LoVo (cell line): ENCODE results near the gene MYBPH.

Experiments
- DNase-seq: peaks from one replicate; pipeline ENCODE4 v3.0.0-alpha.2; 2016; ENCODE audit warnings: low spot score

Gene MYBPH

GRCh38 chr1:203199816-203200571 is 24.4 kb upstream of the MYBPH start:
- DNase-seq, result no peak

DNA sequence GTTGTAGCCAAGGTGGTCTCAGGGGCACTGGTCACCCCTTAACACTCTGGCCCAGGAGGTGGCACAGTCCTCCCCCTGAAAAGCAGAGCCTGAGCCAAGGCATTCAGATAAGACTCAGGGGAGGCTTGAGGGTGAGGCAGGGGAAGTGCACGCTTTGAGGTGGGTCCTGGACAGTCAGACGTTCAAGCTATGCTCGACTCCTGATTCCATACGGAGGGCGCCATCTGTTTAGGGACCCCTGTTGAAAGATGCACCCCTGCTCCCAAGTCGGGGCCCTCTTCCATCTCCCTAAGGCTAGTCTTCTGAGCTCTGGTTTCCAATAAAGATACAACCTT is 23.8 kb upstream of the MYBPH start:
- no peak for DNase-seq

DNA sequence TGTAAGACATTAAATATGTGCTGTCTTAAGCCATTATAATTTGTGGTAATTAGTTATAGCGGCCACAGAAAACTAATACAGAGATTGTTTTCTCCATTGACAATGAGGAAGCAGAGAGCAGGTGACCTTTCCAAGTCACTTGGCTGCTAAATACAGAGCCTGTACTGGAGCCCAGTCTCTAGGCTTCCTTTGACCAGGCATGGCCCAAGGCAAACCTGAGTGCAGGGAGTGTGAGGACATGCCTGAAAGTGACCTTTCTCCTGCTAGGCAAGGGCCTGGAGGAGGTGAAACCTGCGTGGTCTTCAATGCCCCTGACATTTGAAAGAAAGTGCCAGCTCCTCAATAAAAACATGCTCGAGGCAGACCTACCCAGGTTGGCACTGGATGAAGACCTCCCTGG is 23.4 kb upstream of the MYBPH start:
- DNase-seq, result no peak

DNA sequence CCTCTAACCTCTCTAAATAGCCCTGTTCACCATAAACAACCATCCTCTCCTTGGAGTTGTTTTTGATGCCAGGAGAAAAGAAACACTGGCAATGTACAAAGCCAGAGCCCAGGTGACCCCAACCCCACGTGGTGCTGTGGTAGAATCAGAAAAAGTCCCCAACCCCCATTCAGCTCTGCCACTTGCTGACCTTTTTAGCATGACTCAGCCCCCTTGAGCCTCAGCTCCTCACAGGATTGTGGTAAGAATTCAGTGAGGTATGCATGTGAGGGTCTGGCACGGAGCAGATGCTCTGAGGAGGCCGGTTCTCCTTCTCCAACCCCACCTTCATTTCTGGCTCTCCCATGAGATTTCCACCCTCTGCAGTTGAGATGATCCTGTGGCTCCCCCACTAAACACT is 22.0 kb upstream of the MYBPH start:
- DNase-seq, result no peak

GRCh38 chr1:203196371-203196770 is 20.7 kb upstream of the MYBPH start:
- no peak for DNase-seq

DNA sequence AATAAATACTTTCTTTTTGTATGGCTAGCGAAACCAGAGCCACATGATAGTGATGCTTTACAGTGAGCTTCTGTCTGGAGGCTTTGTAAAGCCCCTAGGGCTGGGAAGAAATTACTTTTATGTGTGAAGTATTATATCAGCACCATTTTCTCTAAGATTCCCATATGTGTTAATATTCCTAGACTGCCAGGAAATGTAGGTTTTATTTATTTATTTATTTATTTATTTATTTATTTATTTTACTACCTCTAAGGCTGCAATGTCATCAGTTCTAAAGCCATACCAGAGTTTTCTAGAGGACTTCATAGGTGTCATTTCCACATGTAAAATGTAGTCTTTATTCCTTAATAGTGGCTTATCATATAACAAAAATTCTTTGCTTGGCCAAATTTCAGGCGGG is 15.3 kb upstream of the MYBPH start:
- no peak for DNase-seq

- no peak for DNase-seq
These were observed 14.3 kb upstream of the MYBPH start for GRCh38 chr1:203189951-203190352.

DNA sequence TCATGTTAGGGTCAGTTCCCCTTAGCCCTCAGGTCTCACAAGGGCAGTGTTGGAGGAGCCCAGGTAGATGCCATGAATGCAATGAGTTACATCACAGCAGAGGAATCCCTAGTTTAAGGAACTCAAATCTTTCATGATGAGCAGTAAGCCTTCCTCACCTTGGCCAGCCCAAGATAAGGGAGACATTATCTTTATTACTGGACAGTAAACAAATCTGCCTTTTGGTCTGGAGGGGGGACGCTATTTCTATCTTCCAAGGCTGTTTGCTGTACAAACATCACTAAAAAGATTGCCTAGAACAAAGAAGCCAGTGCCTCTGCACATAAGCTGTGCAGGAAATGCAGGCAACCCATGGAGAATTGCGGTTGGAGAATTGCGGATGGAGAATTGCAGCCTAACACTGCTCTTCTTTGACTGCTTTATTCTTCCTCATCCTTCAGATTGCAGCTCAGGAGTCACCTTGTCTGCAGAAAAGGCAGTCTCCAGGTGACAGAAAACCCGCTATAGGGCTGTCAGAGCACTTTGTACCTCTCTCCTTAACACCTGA is 13.1 kb upstream of the MYBPH start:
- DNase-seq, result no peak

GRCh38 chr1:203187689-203188264 is 12.2 kb upstream of the MYBPH start:
- no peak for DNase-seq

DNA sequence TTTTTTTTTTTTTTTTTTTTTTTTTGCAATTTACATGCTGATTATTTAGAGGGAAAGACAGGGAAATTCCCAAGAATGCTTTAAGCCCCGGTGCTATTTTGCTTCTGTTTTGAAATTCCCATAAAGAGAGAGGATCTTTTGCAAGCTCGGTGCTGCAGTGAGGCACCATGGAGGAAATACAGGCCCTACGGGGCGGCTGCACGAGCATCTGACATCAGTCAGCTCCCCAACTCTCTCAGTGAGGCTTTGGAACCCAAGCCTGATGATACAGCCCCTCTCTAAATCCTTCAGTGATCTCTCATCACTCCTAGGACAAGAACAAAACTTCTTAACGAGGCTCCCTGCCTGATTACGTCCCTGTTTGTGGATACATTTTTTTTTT is 11.7 kb upstream of the MYBPH start:
- DNase-seq, result no peak

DNA sequence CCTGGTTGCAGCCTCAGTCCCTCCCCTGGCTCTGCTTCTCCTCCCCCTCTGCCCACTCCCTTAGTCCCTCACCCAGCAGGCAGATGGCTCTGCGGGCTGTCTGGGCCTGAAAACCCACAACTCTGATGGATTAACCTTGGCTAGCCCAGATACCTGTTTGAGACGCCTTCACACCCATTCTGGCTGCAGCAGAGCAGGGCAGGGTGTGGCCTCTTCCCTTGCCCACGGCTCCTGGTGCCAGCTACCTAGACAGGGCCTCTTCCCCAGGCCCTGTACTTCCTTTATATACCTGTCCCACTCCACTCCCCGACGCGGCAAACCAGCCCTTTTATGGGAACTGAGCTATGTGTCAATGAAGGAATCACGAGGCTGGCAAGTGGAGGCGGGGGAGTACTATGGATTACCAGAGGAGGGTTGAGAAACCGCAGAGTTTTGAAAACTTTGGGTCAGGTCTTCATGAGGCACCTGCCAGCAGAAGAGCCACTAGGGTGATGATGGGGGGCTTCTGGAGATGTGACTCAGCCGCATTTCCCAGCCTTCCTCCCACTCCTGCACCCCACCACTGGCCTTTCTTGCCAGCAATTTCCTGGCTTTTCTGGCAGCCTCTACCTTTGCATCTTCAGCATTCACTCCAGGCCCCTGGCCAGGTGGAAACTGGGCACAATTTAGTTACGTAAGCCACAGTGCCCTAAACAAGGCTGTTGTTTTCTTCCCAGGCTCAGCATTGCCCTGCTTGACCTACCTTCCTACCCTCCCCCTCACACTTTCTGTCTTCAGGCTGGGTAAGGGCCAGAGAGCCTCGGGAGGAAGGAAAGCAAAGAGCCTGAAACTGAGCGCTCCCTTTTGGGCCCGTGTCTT is 11.0 kb upstream of the MYBPH start, which contains the start of gene CHI3L1:
Gene CHI3L1, minus strand, starts transcription at position 259 of the 858 bp plus-strand sequence. Its CDS starts 81 bp downstream, at position 178.
- DNase-seq, result no peak

DNA sequence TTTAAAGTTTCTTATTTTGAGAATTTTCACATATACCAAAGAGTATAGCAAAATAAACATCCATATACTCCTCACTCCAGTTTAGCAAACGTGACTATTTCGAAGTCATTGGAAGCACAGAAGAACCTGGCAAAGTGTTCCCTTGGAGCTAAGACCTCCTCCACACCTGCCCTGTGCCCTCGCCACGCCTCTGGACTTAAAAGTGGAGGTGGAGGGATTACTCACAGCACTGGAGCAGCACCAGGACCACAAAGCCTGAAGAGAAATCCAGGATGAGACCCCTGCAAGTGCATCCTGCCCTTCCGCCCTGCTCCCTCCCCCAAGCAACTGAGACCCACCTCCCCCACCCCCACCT is 10.4 kb upstream of the MYBPH start:
- DNase-seq, result no peak

DNA sequence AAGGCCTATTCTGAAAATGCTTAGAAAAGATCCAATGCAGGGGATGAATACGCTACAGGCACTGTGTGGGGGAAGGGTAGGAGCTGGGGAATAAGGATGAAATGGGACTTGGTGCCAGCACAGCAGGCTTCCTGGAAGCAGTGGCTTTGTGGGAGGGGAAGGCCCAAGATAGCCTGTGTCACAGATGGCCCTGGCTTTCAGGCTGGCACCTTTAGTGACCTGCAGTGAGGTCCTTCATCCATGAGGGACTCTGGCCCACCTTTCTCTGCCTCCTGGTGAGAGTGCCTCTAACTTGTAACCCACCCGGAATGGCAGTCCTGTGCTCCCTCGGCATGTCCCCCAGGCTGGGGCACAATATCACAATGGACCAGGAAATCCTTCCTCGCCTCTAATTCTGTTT is 10.0 kb upstream of the MYBPH start:
- no peak for DNase-seq

GRCh38 chr1:203185061-203185461 is 9.4 kb upstream of the MYBPH start:
- DNase-seq, result no peak

GRCh38 chr1:203184467-203184866 is 8.8 kb upstream of the MYBPH start:
- no peak for DNase-seq

DNA sequence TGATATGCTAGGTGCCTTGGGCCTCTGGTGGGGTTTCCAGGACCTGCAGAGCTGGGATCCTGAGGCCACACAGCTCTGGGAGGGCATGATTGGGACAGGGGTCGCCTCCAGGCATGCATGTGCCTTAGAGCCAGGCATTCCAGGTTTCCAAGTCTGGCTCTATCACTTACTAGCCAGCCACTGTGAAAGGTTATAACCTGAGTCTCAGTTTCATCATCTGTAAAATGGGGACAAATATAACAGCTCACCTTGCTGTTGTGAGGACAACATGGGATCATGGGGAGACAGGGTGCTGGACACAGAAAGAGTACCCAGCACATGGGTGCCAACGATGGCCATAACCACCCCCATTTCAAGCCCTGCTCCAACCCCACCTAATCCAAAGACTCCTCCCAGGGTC is 8.2 kb upstream of the MYBPH start:
- no peak for DNase-seq

GRCh38 chr1:203182387-203182953 is 6.8 kb upstream of the MYBPH start:
- DNase-seq, result no peak

DNA sequence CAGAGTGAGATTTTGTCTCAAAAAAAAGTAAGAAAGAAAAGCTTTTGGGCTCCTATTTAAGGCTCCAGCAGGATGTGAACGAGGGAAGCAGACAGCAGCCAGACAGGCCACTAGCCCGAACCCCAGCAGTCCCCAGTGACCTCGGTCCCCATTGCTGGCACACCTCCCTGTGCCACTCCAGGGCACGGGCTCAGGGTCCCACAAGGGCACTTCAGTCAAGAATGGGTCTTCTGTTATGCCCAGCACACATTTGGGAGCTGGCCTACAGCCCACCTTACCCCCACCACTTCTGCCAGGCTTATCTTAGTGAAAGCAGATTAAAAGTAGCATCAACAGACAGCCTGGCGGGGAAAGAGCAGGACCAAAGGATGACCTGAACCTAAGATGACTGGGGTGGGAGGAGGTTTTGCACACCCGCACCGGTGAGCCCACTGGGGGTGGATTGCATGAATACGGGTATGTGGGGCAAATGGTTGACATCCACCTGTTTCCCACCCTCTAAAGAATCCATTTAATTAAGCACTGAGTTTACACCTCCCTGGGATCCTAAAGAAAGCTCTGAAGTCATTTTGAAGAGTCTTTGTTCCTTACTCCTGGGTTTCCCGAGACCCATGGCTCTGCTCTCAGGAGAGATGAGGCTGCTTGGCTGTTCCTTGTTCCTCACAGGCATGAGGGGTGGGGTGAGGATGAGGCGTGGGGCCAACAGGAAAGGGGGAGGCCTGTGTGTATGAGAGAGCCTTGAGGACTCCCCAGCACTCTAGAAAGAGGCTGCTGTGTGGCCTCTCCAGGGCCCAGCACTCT is 6.2 kb upstream of the MYBPH start:
- DNase-seq, result no peak

GRCh38 chr1:203180611-203181330 is 5.1 kb upstream of the MYBPH start:
- no peak for DNase-seq

DNA sequence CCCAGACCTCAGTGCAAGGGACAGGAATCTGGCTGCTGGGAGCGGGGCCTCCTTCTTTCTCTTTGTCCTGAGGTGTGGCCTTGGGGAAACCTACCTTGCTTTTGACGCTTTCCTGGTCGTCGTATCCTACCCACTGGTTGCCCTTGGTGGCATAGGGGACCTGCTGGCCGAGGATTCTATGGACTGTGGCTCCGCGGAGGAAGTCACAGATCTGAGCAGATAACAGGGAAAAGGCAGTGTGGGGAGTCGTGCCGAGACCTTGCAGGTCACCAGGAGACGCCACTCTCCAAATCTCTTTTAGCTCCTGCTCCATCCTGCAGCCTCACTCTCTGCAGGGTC is 4.0 kb upstream of the MYBPH start:
- DNase-seq, result no peak
